GM11168 (cell line): ENCODE data around the gene DHX29.

Source experiments
- in situ Hi-C: fragments of 300-500 bp; cut with MboI; formaldehyde crosslinking; loops from one replicate; pipeline ENCODE4 v1.12.0; 2022; ENCODE audit warnings: low sequenced_read_pairs; ENCODE audit not compliant: unreplicated experiment

DHX29 gene

DNA sequence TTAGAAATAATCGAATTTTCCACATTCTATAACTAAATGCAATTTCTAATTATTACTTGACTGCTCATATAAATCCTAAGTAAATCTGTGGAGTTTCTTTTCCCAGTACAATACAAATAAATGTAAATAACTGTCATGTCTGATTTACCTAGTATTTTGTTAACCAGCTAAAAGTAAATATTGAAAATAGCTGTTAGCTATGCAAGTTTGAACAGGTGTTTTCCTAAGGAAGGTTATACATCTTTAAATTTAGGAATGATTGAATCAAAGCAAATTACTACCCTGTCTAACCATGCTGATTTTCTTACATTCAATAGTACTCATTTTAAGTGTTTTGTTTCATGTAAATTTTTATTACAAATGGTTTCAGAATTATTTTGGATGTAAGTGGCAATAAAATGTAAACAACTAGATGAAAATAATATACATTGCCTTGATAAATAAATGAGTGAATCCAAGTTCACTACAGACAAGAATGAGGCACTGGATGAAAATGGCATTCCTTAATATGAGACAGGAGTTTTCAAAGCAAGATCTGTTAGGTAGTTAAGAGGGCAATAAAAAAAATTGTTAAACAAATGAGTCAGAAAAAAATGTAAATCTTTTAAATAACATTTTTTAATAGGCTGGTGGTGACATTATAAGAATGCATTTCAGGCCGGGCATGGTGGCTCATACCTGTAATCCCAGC is 96.2 kb downstream of the DHX29 start:
- in situ Hi-C loops: no loop called here
